Large intestine (tissue), 3 donors: ENCODE data around the gene TIAM1. TPM values are rescaled to one million over a fixed set of nuclear protein-coding genes. Genes with fewer than 3 reads are reported as not detected.

Experiments used
- DNase-seq, 2 donors: peaks; one replicate each; pipeline versions ENCODE4 v3.0.0 to v3.0.0-alpha.2; 2013
- H3K27ac ChIP-seq: one replicate; pipeline ENCODE4 v1.5.1; 2013; ENCODE audit warnings: low read length
- H3K27me3 ChIP-seq: 2 replicates; pipeline ENCODE4 v1.6.1; 2013; ENCODE audit warnings: low read length; ENCODE audit not compliant: control insufficient read depth, insufficient read depth
- H3K36me3 ChIP-seq: 2 replicates; pipeline ENCODE4 v1.6.1; 2013; ENCODE audit warnings: low read length; ENCODE audit not compliant: control insufficient read depth, insufficient read depth
- H3K4me1 ChIP-seq: one replicate; pipeline ENCODE4 v1.6.1; 2013; ENCODE audit warnings: low read length; ENCODE audit not compliant: control insufficient read depth, insufficient read depth
- H3K4me3 ChIP-seq: one replicate; pipeline ENCODE4 v1.5.1; 2013; ENCODE audit warnings: low read length
- H3K9me3 ChIP-seq: one replicate; pipeline ENCODE4 v1.6.1; 2013; ENCODE audit warnings: mild to moderate bottlenecking, low read depth, low read length, moderate library complexity; ENCODE audit not compliant: control insufficient read depth
- WGBS: methylation state at CpG from one replicate; pipeline ENCODE4 v1.1.5; 2013; ENCODE audit warnings: low lambda C conversion rate; ENCODE audit not compliant: insufficient coverage; 5-methylcytosine and 5-hydroxymethylcytosine counted together
- polyA plus RNA-seq: library from polyadenylated mRNA; unstranded; fragments of 120-200 nt; gene quantifications from one replicate; pipeline ENCODE4 v1.2.1, GENCODE V29; 2013

The TIAM1 gene
- polyA plus RNA-seq, 1 donor, result 6.3 TPM

DNA sequence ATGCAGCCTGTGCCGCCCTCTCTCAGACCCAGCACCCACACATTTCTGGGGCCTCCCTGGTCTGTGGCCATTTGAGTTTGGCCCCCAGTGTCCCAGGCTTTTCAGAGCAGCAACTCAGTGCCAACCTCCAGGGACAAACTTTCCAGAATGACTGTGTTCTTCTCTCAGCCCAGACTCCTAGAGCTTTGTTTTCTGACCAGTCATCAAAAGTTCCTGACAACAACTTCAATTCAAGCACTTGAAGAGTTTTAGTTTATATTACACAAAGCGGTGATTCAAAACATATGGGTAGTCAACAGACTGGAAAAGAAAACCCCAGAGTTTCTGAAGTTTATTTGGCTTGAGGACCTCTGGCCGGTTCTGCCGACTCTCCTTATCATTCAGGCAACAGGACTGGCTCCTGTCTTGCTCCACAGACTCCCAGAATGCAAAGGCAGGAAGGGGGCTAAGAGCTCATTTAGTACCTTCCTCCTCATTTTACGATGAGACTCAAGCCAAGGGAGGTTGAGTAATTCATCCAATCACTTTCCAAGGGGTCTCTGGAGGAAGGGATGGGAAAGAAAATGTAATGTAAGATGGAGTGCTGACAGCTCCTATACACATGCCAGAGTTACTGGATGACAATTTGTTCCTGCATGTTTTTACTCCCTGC is 27.0 kb upstream of the TIAM1 start:
- peak in 1 of 2 donors; percentile 22 for DNase-seq
- no peak overlapping the region for H3K4me3 ChIP-seq
- no peaks in the 10 kb centered on the region for H3K9me3 ChIP-seq
- no peaks in the 10 kb centered on the region for H3K27me3 ChIP-seq
- no peaks in the 10 kb centered on the region for H3K36me3 ChIP-seq
- H3K27ac ChIP-seq, result no peak overlapping the region
- no peaks in the 10 kb centered on the region for H3K4me1 ChIP-seq
- WGBS, result 100% methylated on average over 1 of the region's 5 CpGs

DNA sequence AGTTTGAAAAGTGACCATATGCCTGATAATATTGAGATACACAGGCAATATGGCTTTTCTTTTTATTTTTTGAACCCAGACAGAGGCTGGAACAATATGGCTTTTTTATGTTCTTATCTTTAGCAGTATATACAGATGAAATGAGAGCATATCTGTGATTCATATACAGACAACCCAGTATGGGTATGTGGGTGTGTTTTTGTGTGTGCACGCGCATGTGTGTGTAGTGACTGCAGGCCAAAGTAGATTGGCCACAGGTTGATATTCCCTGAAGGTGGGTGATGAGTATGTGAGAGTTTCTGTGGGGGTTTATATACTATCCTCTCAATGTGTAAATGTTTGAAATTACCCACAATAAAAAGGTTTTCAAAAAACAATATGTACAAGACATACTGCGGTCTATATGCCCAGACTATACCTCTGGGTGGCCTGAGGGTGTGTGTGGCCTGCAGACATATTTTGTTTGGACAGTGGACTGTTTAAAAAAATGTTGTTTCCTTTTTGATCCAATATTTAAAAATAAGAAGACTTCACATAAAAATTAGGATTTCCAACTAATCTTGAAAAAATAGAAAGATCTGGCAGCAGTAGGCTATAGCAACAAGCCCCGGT is 26.3 kb upstream of the TIAM1 start:
- no peaks in the 10 kb centered on the region for H3K4me1 ChIP-seq
- H3K27ac ChIP-seq, result no peak overlapping the region
- H3K9me3 ChIP-seq, result no peaks in the 10 kb centered on the region
- no peak for DNase-seq
- no peak overlapping the region for H3K4me3 ChIP-seq
- WGBS, result 60% methylated on average over 1 of the region's 4 CpGs
- H3K27me3 ChIP-seq, result no peaks in the 10 kb centered on the region
- H3K36me3 ChIP-seq, result no peaks in the 10 kb centered on the region

DNA sequence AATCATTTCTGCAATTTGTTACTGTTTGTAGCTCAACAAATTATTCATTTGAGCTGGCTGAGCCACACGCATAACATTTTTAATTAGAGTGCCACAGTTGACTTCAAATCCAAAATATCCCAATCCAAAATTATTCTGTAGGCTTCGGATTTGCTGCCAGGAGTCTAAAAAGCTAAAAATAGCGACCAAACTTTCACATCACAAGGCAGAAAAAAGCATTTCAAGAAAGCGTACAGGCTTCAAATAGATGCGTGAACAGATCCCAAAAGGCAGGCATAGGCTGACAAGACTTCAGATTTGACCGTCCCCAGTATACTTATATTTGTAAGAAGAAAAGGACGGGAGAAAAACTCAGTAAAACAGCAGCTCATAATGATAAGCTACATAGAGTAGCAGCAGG is 24.3 kb upstream of the TIAM1 start:
- Histone ChIP-seq H3K9me3 (no peaks in the 10 kb centered on the region), H3K4me3 (no peak overlapping the region)

DNA sequence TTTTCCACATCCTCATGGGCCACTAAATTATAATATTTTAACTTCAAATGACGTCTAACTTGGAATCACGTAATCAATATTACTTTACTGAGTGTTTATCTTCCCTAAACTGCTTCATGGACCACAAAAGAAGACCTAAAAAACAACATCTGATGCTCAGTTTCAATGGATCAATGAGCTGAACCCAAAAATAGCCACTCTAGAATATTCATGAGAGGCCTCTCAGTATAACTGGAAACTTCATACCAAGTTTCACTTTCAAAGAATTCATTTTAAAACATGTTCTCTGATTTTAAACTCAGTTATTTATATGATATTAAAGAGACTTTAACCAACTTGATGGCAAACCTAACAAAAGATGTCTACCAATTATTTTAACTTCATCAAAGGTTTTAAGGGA is 23.7 kb upstream of the TIAM1 start:
- WGBS, result 100% methylated on average over 1 of the region's 2 CpGs
- no peaks in the 10 kb centered on the region for H3K27me3 ChIP-seq

More for the DNA sequence above, 24.3 kb upstream of the TIAM1 start:
- DNase-seq, result no peak
- H3K36me3 ChIP-seq, result no peaks in the 10 kb centered on the region
- no peak overlapping the region for H3K27ac ChIP-seq
- H3K4me1 ChIP-seq, result no peaks in the 10 kb centered on the region
- 92% methylated on average over 3 of the region's 7 CpGs for WGBS
- H3K27me3 ChIP-seq, result no peaks in the 10 kb centered on the region

DNA sequence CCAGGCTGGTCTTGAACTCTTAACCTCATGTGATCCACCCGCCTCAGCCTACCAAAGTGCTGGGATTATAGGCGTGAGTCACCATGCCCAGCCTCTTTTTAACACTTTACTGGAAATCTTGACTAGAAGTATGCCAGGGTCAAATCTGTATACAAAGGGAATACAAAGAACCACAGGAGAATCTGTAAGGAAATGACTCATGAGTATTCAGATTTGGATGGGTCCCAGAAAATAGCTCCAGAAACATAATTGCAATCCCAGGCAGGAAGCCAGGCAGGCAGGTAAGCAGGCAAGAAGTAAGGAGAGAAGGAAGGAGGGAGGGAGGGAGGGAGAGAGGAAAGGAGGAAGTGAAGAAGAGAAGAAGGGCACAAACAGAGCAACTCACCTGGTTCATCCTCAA is 22.8 kb upstream of the TIAM1 start:
- no peak for DNase-seq
- no peak overlapping the region for H3K4me3 ChIP-seq
- no peaks in the 10 kb centered on the region for H3K4me1 ChIP-seq
- no peaks in the 10 kb centered on the region for H3K36me3 ChIP-seq
- no peaks in the 10 kb centered on the region for H3K27me3 ChIP-seq
- no peak overlapping the region for H3K27ac ChIP-seq
- H3K9me3 ChIP-seq, result no peaks in the 10 kb centered on the region
- no CpG with 5 or more reads among the region's 2 CpGs for WGBS

More for the DNA sequence above, 23.7 kb upstream of the TIAM1 start:
- Histone ChIP-seq H3K9me3 (no peaks in the 10 kb centered on the region), H3K4me1 (no peaks in the 10 kb centered on the region), H3K36me3 (no peaks in the 10 kb centered on the region), H3K27ac (no peak overlapping the region), H3K4me3 (no peak overlapping the region)
- DNase-seq, result no peak

DNA sequence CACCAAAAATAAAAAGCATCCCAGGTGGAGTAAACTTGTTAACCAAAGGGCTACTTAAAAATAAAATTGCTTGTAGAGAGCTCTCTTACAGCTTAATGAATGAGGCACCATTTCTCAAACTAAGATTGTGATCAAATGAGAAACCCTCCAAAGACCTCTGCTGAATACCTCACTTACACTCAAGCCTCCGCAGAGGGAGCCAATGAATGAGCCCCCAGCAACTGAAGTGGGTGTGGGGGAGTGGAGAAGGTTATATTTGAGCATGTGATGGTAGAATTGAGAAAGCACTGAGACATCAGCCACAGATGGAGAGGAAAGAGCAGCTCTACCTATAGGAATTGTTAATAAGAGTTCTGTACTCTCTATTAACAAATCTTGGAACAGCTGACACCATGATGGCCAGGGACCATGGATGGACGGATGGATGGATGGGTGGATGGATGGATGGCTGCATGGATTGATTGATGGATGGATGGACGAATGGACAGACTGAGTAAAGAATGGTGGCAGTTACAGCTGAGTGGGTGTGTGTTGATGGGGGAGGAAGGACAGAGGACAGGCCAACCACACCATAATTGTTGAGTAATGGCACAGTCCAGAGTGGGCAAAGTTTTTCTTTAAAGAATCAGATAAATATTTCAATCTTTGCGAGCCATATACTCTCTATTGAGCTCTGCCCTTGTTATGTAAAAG is 20.3 kb upstream of the TIAM1 start:
- Histone ChIP-seq H3K27ac (no peak overlapping the region), H3K9me3 (no peaks in the 10 kb centered on the region), H3K4me1 (no peaks in the 10 kb centered on the region), H3K4me3 (no peak overlapping the region), H3K27me3 (no peaks in the 10 kb centered on the region), H3K36me3 (no peaks in the 10 kb centered on the region)
- WGBS, result 83% methylated on average over 1 of the region's 4 CpGs
- DNase-seq, result no peak

DNA sequence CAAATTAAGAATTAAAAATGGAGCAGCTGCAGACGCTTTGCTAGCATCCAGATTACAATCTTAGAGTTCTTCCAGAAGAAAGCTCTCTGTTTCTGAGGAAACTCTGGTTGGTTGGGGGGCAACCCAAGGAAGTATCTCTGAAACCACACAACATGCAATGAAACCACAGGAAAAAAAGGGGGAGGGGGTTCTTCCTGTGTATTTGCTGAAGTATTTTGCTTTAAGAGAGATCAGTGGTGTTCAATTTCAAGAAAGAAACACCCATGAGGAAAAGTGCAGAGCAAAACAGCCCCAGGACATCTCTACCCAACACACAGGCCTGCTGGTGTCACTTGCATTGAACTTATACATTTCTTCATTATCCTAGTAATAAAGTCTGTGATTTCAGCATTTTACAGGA is 19.7 kb upstream of the TIAM1 start:
- Histone ChIP-seq H3K9me3 (no peaks in the 10 kb centered on the region), H3K27ac (no peak overlapping the region), H3K36me3 (no peaks in the 10 kb centered on the region), H3K4me1 (no peaks in the 10 kb centered on the region), H3K27me3 (no peaks in the 10 kb centered on the region), H3K4me3 (no peak overlapping the region)
- WGBS, result no CpG with 5 or more reads among the region's 1 CpG
- DNase-seq, result no peak

DNA sequence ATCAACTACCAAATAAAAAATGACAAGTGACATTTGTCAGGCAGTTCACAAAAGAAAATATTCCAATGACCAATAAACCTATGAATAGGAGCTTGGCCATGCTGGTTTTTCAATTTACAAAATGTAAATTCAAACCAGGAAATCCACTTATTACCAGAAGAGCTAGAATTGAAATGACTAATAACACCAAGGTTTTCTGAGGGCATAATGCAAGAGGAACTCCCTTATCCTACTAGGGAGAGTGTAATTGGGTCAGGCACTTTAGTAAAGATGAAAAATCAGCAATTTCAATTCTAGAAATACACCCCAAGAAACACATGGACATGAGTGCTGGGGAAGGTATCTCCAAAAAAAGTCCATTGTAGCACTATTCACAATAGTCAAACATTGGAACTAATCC is 16.7 kb upstream of the TIAM1 start:
- H3K9me3 ChIP-seq, result no peaks in the 10 kb centered on the region
- no peaks in the 10 kb centered on the region for H3K27me3 ChIP-seq

DNA sequence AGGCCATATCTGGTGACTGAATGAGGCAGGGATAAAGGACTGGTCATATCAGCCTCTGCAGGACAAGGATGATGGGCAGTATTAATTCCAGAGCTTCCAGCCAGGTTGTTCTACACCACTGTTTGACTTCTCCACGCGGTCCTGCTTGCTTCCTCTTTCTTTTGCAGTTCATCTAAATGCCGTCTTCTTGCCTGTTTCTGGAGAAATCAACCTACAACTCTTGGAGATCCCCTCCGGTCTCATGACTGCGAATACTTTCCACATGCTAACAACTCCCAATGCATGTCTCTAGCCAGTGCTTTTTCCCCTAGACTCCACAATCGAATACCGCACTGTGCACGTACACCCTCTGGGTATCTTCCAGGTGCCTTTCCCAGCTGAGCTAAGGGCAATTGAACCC is 14.1 kb upstream of the TIAM1 start:
- H3K4me1 ChIP-seq, result no peaks in the 10 kb centered on the region
- H3K36me3 ChIP-seq, result no peaks in the 10 kb centered on the region

More for the DNA sequence above, 16.7 kb upstream of the TIAM1 start:
- no peak for DNase-seq
- Histone ChIP-seq H3K27ac (no peak overlapping the region), H3K36me3 (no peaks in the 10 kb centered on the region), H3K4me1 (no peaks in the 10 kb centered on the region), H3K4me3 (no peak overlapping the region)

DNA sequence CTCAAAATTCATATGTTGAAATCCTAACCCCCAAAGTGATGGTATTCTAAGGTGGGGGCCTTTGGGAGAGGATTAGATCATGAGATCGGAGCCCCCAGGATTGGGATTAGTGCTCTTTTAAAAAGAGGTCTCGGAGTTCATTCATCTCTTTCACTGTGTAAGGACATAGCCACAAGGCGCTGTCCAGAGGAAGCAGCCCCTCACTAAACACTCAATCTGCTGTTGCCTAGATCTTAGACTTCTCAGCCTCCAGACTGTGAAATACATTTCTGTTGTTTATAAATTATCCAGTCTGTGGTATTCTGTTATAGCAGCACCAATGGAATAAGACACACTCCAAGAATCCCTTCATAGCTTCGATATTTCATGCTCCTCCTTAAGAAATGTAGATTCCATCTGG is 12.4 kb upstream of the TIAM1 start:
- no CpG with 5 or more reads among the region's 4 CpGs for WGBS

More for the DNA sequence above, 14.1 kb upstream of the TIAM1 start:
- Histone ChIP-seq H3K9me3 (no peaks in the 10 kb centered on the region), H3K27ac (no peak overlapping the region), H3K27me3 (no peaks in the 10 kb centered on the region), H3K4me3 (no peak overlapping the region)
- DNase-seq, result no peak
- WGBS, result 100% methylated on average over 1 of the region's 8 CpGs

More for the DNA sequence above, 12.4 kb upstream of the TIAM1 start:
- no peaks in the 10 kb centered on the region for H3K36me3 ChIP-seq
- H3K27ac ChIP-seq, result no peak overlapping the region
- H3K4me1 ChIP-seq, result no peaks in the 10 kb centered on the region
- no peak overlapping the region for H3K4me3 ChIP-seq
- DNase-seq, result no peak
- H3K9me3 ChIP-seq, result no peaks in the 10 kb centered on the region
- H3K27me3 ChIP-seq, result no peaks in the 10 kb centered on the region
